Right renal cortex interstitium (tissue), 3 donors: ENCODE measurements around the gene BCL2A1. TPM values are rescaled to one million over a fixed set of nuclear protein-coding genes. Genes with fewer than 3 reads are reported as not detected.
"Not testable (repeated sequence)": the region's sequence is repeated elsewhere in the genome, so short reads cannot be mapped to it uniquely, and the experiment has no call there.

ENCODE experiments used
- DNase-seq, 3 donors: peaks; one replicate each; pipeline ENCODE4 v3.0.0-alpha.2; 2013; ENCODE audit warnings: low read depth in 3 of 3, low spot score in 2 of 3
- polyA plus RNA-seq, 3 donors: library from polyadenylated mRNA; unstranded; fragments of 120-200 nt; gene quantifications; one replicate each; pipeline ENCODE4 v1.2.1, GENCODE V29; 2013; ENCODE audit not compliant: insufficient read length in 3 of 3

The BCL2A1 gene
- polyA plus RNA-seq, 3 donors = 0.18 to 1.1 (median 0.35) TPM

DNA sequence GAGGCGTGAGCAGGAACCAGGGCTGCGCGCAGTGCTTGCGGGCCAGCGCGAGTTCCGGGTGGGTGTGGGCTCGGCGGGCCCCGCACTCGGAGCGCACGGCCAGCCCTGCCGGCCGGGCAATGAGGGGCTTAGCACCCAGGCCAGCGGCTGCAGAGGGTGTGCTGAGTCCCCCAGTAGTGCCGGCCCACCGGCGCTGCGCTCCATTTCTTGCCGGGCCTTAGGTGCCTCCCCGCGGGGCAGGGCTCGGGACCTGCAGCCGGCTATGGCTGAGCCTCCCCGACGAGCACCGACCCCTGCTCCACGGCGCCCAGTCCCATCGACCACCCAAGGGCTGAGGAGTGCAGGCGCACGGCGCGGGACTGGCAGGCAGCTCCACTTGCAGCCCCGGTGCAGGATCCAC is 44.9 kb downstream of the BCL2A1 start:
- DNase-seq = not testable (repeated sequence)

GRCh38 chr15:79924379-79924778 is 46.6 kb downstream of the BCL2A1 start:
- no peak for DNase-seq

DNA sequence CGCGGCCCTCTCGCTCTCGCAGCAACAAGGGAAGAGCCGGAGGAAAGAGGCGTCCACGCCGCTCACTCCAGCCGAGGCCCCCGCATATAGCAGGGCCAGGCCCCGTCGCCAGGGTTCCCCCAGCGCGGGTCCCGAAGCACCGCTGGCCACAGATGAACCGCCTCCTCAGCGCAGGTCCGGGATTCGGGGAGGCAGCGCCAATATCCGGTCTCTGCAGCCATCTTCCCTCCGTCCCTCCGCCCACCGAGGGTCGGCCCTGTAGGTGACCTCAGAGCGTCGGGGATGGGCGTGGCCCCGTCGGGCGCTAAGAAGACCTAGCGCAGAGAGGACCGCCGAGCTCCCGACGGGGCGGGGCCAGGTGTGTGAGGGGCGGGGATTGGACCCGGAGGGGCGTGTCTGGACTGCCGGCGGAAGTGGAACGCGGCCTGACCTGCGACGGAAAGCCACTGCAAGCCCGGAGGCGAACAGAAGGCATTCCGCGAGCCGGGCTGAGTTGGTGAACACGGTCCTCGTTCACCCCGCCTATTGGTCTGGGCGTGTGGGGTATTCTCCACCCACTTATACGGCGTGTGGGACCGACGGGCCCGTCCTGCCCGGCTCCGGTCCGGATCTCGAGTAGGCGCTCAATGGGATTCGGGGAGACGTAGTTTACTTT is 47.4 kb downstream of the BCL2A1 start:
- peak; percentile 76 to 91 (median 85) for DNase-seq

DNA sequence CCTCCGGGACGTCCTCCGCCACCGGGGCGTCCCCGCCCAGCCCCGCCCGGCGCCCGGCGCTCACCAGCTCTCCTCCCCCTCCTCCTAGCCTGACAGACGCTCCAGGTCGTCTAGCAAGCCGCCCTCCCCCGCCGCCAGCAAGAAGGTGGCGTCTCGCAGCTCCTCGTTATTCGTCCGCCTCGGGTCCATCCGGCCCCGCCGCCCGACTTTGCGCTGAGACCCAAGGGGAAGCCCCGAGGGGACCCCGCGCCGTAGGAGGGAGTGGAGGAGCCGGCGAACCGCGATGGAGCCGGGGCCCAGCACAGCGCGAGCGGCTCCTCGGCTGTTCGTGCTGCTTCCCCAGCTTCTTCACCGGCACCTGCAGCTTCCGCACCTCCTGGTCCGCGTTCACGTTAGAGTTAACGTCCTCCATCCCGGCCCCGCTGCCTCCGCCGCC is 47.9 kb downstream of the BCL2A1 start:
- peak in 2 of 3 donors; percentile 44 to 47 for DNase-seq

- DNase-seq = no peak
Measured at GRCh38 chr15:79922512-79923078, 48.4 kb downstream of the BCL2A1 start.

DNA sequence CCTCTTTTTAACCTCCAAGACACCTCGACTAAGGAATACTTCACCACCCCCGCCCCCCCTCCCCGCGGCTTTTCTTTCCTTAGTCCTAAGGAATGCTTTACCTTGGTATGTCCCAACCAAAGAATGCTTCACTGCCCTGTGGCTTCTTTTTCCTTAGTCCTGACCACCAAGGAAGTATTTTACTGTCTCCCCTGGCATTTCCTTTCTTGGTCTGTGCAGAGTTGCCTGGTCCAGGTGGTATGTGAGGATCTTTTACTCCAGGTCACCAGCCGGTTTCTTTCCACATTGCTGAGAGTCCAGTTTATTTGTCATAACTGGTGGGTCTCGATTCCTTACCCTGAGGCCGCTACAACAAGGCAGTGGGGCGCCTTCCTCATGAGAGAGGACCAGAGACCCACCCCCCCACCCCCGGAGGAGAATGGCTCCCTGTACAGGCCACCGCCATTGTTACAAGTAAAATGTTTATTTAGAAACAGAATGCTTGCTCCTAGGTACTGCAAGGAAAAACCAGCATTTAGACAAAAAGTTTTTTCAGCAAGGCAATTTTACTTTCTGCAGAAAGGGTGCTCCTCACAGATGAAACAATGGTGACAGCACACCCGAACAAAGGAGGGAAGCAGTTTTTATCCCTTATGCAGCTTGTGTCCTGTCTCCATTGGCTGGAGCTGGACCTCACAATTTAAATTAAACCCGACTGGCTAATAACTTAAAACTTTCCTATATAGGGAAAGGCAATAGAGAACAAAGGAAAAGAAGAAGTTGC is 51.1 kb downstream of the BCL2A1 start:
- no peak for DNase-seq

DNA sequence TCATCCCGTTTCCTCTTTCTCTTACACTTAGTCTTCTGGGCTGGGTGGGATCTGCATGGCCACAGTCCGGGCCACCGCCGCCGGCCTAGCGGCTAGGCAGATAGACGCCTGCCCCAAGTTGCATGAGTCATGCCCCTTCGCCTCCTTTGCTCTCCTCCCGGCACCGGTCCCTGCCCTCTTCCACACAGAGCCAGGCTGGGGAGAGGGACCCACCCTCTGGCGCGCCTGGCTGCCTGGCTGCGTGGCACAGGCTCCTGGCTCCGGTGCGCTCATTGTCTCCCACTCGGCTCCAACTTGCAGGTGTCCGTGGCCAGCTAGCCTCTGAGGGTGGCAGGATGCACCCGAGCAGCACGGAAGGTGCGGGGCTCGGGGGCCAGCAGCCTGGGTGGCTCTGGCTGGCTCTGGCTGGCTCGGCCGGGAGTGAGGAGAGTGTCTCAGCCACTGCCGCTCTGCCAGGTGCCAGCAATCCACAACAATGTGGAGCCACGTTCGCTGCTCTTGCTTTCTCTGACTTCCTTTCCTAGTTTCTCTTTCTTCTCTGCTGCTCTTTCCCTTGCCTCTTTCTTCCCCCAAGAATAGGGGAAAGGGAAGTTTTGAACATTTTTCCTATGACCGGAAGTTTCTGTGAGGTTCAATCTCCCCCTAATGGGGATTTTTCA is 51.8 kb downstream of the BCL2A1 start:
- no peak for DNase-seq

DNA sequence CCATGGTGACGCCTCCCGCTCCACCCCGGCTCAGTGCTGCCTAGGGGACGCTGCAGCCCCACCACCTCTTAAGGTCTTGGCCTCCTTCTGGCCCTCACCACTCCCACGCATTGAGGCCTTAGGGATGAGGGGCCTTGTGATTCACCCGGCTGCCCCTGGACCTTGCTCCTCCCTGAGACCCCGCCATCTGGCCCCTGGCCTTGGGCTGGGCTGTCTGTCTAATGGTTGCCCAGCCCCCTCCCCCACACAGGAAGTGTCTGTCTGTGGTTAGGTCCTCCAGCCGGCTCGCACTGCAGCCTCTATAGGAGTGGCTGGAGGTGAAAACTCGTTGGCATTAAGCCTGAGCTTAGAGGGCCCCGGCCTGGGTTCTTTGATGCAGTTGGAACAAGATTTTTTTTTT is 52.7 kb downstream of the BCL2A1 start:
- DNase-seq = no peak

- no peak for DNase-seq
Measured at GRCh38 chr15:79916502-79917132, 54.4 kb downstream of the BCL2A1 start.

- not testable (repeated sequence) for DNase-seq
Measured at GRCh38 chr15:79915776-79916501, 55.1 kb downstream of the BCL2A1 start.

DNA sequence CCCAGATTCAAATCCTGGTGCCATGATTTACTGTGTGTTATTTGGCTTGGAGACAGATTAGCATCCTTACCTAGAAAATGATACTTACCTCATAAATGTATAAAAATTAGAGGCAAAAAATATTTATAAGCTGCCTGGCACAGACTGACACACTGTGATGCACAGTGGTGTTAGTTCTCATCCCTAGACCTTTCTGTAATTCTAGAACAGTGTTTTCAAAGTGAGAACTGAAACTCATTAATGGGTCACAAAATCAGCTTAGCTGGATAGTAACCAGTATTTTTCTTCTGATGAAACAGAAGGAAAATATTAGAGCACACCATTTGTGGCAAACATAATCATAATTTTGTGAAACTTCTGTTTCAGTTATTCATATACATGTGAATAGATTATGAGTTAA is 56.3 kb downstream of the BCL2A1 start:
- DNase-seq = no peak

Other genes with a start within 250 kb of the BCL2A1 start
- gene MTHFS, start 74.2 kb downstream of the BCL2A1 start, polyA plus RNA-seq = 10 to 100 TPM; 32.9 to 36.0 (median 33.8) TPM
- gene ZFAND6, start 88.5 kb upstream of the BCL2A1 start, polyA plus RNA-seq = 100 to 1,000 TPM; 125 to 136 (median 135) TPM
- 10 to 100 TPM; 32.2 to 44.7 (median 43.6) TPM for gene FAH, start 181.8 kb upstream of the BCL2A1 start, polyA plus RNA-seq